HepG2 (cell line): ENCODE results near the gene TAS1R3. TPM values are rescaled to one million over a fixed set of nuclear protein-coding genes. Genes with fewer than 3 reads are reported as not detected.

Experiments used
- CBX5 ChIP-seq: sonication (generic); formaldehyde crosslinking; IDR thresholded peaks from 2 replicates; pipeline ENCODE4 v1.4.0; 2020; ENCODE audit warnings: missing genetic modification reagents, borderline replicate concordance
- CC2D1A ChIP-seq: sonication (generic); formaldehyde crosslinking; IDR thresholded peaks from 2 replicates; pipeline ENCODE4 v1.8.1; 2023; ENCODE audit warnings: mild to moderate bottlenecking, missing genetic modification reagents
- CHD2 ChIP-seq: IDR thresholded peaks from 2 replicates; pipeline ENCODE4 v1.6.1; 2011; ENCODE audit warnings: low read depth, low read length, improper control_type of control experiment
- DR1 ChIP-seq: sonication (generic); formaldehyde crosslinking; IDR thresholded peaks from 2 replicates; pipeline ENCODE4 v1.8.0; 2021; ENCODE audit warnings: mild to moderate bottlenecking, missing genetic modification reagents, inconsistent platforms
- ELF1 ChIP-seq: sonication (generic); formaldehyde crosslinking; IDR thresholded peaks from 2 replicates; pipeline ENCODE4 v1.4.0; 2020; ENCODE audit warnings: missing genetic modification reagents
- IRF1 ChIP-seq: sonication (generic); formaldehyde crosslinking; IDR thresholded peaks from 2 replicates; pipeline ENCODE4 v1.4.0; 2020; ENCODE audit warnings: low read depth, mild to moderate bottlenecking, missing genetic modification reagents
- KDM3A ChIP-seq: IDR thresholded peaks from 2 replicates; pipeline ENCODE4 v1.6.1; 2018; ENCODE audit warnings: low read depth, missing compliant biosample characterization
- MIXL1 ChIP-seq: IDR thresholded peaks from 2 replicates; pipeline ENCODE4 v1.6.1; 2016
- NKX3-1 ChIP-seq: sonication (generic); formaldehyde crosslinking; IDR thresholded peaks from 2 replicates; pipeline ENCODE4 v1.5.0; 2020; ENCODE audit warnings: missing genetic modification reagents
- NR2C2 ChIP-seq: sonication (generic); formaldehyde crosslinking; IDR thresholded peaks from 2 replicates; pipeline ENCODE4 v1.4.0; 2020; ENCODE audit warnings: missing genetic modification reagents, mild to moderate bottlenecking, moderate library complexity, borderline replicate concordance
- POLR2AphosphoS2 ChIP-seq: IDR thresholded peaks from 2 replicates; pipeline ENCODE4 v1.6.1; 2011; ENCODE audit warnings: low read depth, low read length, improper control_type of control experiment
- SPEN ChIP-seq: sonication (generic); formaldehyde crosslinking; IDR thresholded peaks from 2 replicates; pipeline ENCODE4 v1.5.1; 2020; ENCODE audit warnings: low read depth, mild to moderate bottlenecking, missing genetic modification reagents
- TBP ChIP-seq: sonication (generic); formaldehyde crosslinking; IDR thresholded peaks from 2 replicates; pipeline ENCODE4 v1.5.0; 2020; ENCODE audit warnings: missing genetic modification reagents
- TBX2 ChIP-seq: sonication (generic); formaldehyde crosslinking; IDR thresholded peaks from 2 replicates; pipeline ENCODE4 v1.5.0; 2020; ENCODE audit warnings: missing genetic modification reagents, mild to moderate bottlenecking, borderline replicate concordance
- TCF12 ChIP-seq, 2 experiments: fragments of 450-650 bp in 1 of 2; sonication (generic) in 1 of 2; formaldehyde crosslinking in 1 of 2; IDR thresholded peaks; 2 replicates each; pipeline versions ENCODE4 v1.6.1 to v1.8.0; 2017 to 2022; ENCODE audit warnings: antibody characterized with exemption in 1 of 2, mild to moderate bottlenecking in 1 of 2, missing genetic modification reagents in 1 of 2, moderate library complexity in 1 of 2
- ZBTB25 ChIP-seq: IDR thresholded peaks from 2 replicates; pipeline ENCODE4 v1.6.1; 2018; ENCODE audit warnings: missing genetic modification reagents
- ZNF20 ChIP-seq: sonication (generic); formaldehyde crosslinking; IDR thresholded peaks from 2 replicates; pipeline ENCODE4 v1.4.0; 2020; ENCODE audit warnings: mild to moderate bottlenecking, moderate library complexity, missing genetic modification reagents
- ZNF251 ChIP-seq: sonication (generic); formaldehyde crosslinking; IDR thresholded peaks from 2 replicates; pipeline ENCODE4 v1.9.0; 2021; ENCODE audit warnings: mild to moderate bottlenecking, missing genetic modification reagents
- ZNF296 ChIP-seq: sonication (generic); formaldehyde crosslinking; conservative IDR thresholded peaks from 2 replicates; pipeline ENCODE4 v1.5.0; 2020; ENCODE audit warnings: mild to moderate bottlenecking, missing genetic modification reagents
- ZNF558 ChIP-seq: sonication (generic); formaldehyde crosslinking; IDR thresholded peaks from 2 replicates; pipeline ENCODE4 v1.9.0; 2022; ENCODE audit warnings: mild to moderate bottlenecking, missing genetic modification reagents, borderline replicate concordance
- ZNF569 ChIP-seq: sonication (generic); formaldehyde crosslinking; IDR thresholded peaks from 2 replicates; pipeline ENCODE4 v1.5.0; 2020; ENCODE audit warnings: mild to moderate bottlenecking, missing genetic modification reagents, moderate library complexity, borderline replicate concordance
- ZNF790 ChIP-seq: sonication (generic); formaldehyde crosslinking; IDR thresholded peaks from 2 replicates; pipeline ENCODE4 v1.8.0; 2022; ENCODE audit warnings: missing genetic modification reagents, mild to moderate bottlenecking, borderline replicate concordance
- polyA plus RNA-seq, 8 experiments: library from polyadenylated mRNA; depleted of rRNA in 3 of 8; stranded (reverse) in 7 of 8; unstranded in 1 of 8; fragments of >200 nt; fragmentation: Illumina TruSeq in 4 of 8; extraction: Trizol in 4 of 8; gene quantifications; 2 replicates each; pipeline versions ENCODE4 v1.2.1 to v1.2.3, GENCODE V29; 2011 to 2016; ENCODE audit warnings: low read depth in 4 of 8, missing spikeins in 1 of 8, mixed read lengths in 1 of 8; ENCODE audit not compliant: insufficient read depth in 1 of 8
- total RNA-seq, 5 experiments: library from RNA; depleted of rRNA; stranded (reverse); fragments of >200 nt; fragmentation: Illumina TruSeq; extraction: Trizol; gene quantifications; 2 replicates each; pipeline ENCODE4 v1.2.3, GENCODE V29; 2016; ENCODE audit warnings: low read depth in 1 of 5
- TF ChIP-seq, protein P1 (sequence below): sonication (generic); formaldehyde crosslinking; IDR thresholded peaks from 2 replicates; pipeline ENCODE4 v1.4.0; 2020; ENCODE audit warnings: mild to moderate bottlenecking, missing genetic modification reagents, borderline replicate concordance

Gene TAS1R3
- total and polyA plus RNA-seq, 2 of the 13 experiments (the other 11 are each of a cell fraction or from before 2014, with no cell fraction given): 0.13 to 0.15 TPM

GRCh38 chr1:1307923-1308755 lies 22.9 kb upstream of the TAS1R3 start, which contains the start of the genes ACAP3 and PUSL1 (continued):
- TF ChIP-seq, protein P1, sequence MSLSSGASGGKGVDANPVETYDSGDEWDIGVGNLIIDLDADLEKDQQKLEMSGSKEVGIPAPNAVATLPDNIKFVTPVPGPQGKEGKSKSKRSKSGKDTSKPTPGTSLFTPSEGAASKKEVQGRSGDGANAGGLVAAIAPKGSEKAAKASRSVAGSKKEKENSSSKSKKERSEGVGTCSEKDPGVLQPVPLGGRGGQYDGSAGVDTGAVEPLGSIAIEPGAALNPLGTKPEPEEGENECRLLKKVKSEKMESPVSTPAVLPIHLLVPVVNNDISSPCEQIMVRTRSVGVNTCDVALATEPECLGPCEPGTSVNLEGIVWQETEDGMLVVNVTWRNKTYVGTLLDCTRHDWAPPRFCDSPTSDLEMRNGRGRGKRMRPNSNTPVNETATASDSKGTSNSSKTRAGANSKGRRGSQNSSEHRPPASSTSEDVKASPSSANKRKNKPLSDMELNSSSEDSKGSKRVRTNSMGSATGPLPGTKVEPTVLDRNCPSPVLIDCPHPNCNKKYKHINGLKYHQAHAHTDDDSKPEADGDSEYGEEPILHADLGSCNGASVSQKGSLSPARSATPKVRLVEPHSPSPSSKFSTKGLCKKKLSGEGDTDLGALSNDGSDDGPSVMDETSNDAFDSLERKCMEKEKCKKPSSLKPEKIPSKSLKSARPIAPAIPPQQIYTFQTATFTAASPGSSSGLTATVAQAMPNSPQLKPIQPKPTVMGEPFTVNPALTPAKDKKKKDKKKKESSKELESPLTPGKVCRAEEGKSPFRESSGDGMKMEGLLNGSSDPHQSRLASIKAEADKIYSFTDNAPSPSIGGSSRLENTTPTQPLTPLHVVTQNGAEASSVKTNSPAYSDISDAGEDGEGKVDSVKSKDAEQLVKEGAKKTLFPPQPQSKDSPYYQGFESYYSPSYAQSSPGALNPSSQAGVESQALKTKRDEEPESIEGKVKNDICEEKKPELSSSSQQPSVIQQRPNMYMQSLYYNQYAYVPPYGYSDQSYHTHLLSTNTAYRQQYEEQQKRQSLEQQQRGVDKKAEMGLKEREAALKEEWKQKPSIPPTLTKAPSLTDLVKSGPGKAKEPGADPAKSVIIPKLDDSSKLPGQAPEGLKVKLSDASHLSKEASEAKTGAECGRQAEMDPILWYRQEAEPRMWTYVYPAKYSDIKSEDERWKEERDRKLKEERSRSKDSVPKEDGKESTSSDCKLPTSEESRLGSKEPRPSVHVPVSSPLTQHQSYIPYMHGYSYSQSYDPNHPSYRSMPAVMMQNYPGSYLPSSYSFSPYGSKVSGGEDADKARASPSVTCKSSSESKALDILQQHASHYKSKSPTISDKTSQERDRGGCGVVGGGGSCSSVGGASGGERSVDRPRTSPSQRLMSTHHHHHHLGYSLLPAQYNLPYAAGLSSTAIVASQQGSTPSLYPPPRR (CRISPR knock-in tag): no peak
- no peak; the same call in 1 of the 2 replicates for TF ChIP-seq ZNF790 (CRISPR knock-in tag)
- TF ChIP-seq TCF12 (IDR thresholded peaks at IDR 0.05): no peak
- TF ChIP-seq TCF12 (CRISPR knock-in tag; IDR thresholded peaks at IDR 0.05): no peak
- TF ChIP-seq NR2C2 (CRISPR knock-in tag): peak; percentile 49; the same call in 1 of the 2 replicates
- TF ChIP-seq TBP (CRISPR knock-in tag): no peak
- TF ChIP-seq TBX2: peak; percentile 11; the same call in 1 of the 2 replicates
- TF ChIP-seq ZNF251: no peak
- no peak for TF ChIP-seq MIXL1
- TF ChIP-seq POLR2AphosphoS2: no peak
- TF ChIP-seq ZNF558: no peak; the same call in 1 of the 2 replicates
- 0 out of 2 replicates have a peak, but pooled peaks have one; percentile 41 for TF ChIP-seq CBX5 (CRISPR knock-in tag)
- TF ChIP-seq SPEN (CRISPR knock-in tag): 0 out of 2 replicates have a peak, but pooled peaks have one; percentile 18
- no peak for TF ChIP-seq CC2D1A (CRISPR knock-in tag)
- TF ChIP-seq ZBTB25 (CRISPR knock-in tag): peak; percentile 68; the same call in 1 of the 2 replicates
- TF ChIP-seq ZNF20 (CRISPR knock-in tag): no peak
- TF ChIP-seq DR1: no peak; the same call in 1 of the 2 replicates
- no peak for TF ChIP-seq IRF1
- TF ChIP-seq ZNF296 (CRISPR knock-in tag): no peak
- TF ChIP-seq ELF1 (CRISPR knock-in tag): peak; percentile 75
- TF ChIP-seq ZNF569 (CRISPR knock-in tag): no peak
- 0 out of 2 replicates have a peak, but pooled peaks have one; percentile 23 for TF ChIP-seq NKX3-1
- TF ChIP-seq KDM3A (CRISPR knock-in tag): no peak
- peak; percentile 73; the same call in 1 of the 2 replicates for TF ChIP-seq CHD2
